ENCODE measurements around the gene KIAA0825. TPM values are rescaled to one million over a fixed set of nuclear protein-coding genes. Genes with fewer than 3 reads are reported as not detected.
A peak's percentile ranks its signal among the peaks of the same experiment; 100 is the strongest.

The KIAA0825 gene
- total RNA-seq, 1 donor from 2014 or later: 0.90 TPM

DNA sequence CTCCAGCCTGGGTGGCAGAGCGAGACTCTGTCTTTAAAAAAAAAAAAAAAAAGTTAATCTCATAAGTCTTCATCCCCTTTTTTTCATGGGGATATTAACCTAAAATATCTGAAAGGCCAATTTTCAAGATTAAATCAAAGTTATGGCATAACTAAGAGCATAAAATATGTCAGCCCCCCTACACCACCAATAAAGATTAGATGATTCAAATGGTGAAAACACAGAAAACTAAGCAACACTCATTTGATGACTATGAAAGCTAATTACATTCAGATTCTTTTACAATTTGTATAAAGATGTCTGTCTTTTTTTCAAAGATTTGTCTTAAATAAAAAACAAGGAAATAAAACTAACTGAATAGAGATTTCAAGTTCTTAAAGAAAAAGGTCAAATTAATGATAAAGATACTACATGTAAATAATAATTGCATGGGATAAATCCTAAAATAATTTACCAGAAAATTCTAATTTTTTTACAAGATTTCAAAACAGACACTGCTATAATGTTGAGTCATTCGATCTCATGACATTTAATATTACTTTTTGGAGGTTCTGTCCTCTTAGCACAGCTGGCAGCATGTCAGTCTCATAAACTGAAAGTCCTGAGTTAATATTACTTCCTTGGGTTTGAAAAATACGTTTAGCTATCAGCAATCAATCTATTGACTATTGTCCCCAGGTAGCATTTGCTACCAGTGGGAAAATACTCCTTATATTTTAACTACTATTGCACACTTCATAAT is 112.9 kb downstream of the KIAA0825 start:
- no peak for DNase-seq (ENCODE audit: low read depth in 2 of 2)

- no peak for DNase-seq (ENCODE audit: low read depth in 2 of 2)
These were observed 114.7 kb downstream of the KIAA0825 start for GRCh38 chr5:94503677-94504076.

DNA sequence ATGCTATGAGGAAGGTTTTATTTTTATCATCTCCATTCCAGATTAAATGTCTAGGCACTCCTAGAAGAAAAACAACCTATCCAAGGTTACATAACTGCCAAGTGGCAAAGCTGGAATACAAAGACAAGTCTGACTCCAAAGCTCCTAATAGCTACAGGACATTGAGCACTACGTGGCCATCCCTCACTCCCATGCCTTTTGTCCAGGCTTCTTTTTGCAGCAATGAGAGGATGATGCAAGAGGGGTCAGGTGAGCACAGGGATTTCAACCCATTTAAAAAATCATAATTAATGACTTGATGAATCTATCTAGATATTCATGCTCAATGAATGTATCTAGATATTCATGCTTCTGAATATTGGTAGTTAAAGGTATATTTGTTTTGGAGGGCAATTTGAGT is 117.0 kb downstream of the KIAA0825 start:
- DNase-seq (ENCODE audit: low read depth in 2 of 2): no peak

GRCh38 chr5:94499806-94500205 is 118.6 kb downstream of the KIAA0825 start:
- no peak for DNase-seq (ENCODE audit: low read depth in 2 of 2)

DNA sequence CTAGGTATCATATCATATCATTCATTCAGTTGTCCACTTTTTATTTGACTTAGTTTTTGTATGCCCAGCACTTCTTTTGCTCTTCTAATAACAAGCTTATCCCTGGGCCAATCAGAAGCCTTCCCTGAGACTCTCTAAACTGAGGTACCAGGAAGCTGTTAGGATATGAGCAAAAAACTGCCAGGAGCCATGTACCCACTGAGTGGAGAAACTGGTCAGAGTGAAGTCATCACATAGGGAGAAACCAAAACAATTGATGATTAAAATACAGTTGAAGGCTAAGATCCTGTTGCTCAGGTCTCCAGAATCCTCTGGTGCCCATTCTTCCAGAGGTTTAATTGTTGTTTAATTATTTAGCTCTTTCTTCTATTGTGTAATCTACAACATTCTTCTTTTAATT is 120.2 kb downstream of the KIAA0825 start:
- DNase-seq (ENCODE audit: low read depth in 2 of 2): no peak

DNA sequence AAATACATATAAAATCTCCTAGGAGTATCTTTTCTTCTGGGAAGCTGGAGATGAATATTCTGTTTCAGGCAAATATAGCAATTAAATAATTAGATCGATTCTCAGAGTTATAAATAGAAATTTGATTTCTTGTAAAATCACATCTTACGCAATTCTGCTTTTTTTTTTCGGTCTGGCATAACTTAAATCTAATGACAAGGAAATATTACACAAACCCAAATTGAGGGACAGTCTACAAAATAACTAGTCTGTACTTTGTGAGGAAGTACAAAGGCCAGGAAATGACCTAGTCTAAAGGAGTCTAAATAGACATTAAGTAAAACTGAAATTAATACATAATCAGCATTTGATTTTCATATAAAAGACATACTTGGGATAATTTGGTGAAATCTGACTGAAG is 133.3 kb downstream of the KIAA0825 start:
- no peak for DNase-seq (ENCODE audit: low read depth in 2 of 2)

DNA sequence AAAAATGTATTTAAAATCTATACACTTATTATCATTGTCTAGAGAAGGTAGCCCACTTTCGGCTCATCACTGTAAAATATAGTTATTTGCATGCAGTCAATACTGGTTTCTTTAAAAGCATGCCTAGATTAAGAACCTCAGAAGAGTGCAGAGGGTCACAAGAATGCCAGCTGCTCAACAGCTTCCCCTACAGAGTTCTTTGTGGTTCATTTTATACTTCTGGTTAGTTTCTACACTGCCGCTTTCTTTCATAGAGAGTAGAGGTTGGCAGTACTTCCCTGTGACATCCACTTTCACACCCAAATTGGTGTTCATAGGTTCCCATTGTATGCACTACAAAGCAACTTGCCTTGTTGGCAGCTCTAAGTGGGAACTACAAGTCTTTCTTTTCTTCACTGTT is 137.3 kb downstream of the KIAA0825 start:
- no peak for DNase-seq (ENCODE audit: low read depth in 2 of 2)

- no peak for DNase-seq (ENCODE audit: low read depth in 2 of 2)
These were observed 137.9 kb downstream of the KIAA0825 start for GRCh38 chr5:94480486-94480885.

GRCh38 chr5:94473936-94474335 is 144.5 kb downstream of the KIAA0825 start:
- no peak for DNase-seq (ENCODE audit: low read depth in 2 of 2)

DNA sequence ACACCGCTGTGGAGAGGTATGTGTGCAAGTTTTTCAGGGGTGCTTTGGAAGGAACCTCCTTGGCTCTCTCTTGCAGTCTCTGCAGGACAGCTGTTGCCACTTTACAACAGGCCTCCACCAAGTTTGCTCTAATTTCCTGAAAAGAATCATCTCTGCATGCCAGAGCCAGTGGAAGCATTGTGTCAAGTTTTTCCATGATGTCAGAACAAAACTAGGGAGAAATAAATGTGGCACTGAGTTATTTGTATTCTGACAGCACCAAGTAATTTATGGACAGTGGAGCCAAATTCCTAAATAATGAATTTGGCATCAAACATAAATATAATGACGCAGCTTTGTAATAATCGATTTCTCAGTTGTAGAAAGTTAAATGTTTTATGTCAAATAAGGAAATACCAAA is 146.9 kb downstream of the KIAA0825 start:
- peak in 1 of 2 donors; percentile 7 for DNase-seq (ENCODE audit: low read depth in 2 of 2)

DNA sequence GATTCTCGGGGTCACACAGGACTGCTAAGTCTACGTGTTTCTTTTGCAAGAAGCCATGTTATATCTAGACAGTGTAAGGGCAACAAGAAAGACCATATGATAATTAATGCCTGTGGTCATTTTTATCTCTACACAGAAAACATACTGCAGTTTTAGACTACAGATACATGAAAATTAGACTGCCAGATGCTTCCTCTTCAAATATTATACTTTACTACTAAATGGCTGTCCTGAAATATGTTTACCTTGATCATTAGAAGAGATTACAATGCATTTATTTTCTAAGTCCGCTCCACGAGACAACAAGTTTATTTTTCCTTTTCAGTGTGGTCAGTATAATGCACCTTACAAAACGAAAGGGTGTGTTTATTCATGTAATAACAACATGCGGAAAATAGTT is 147.6 kb downstream of the KIAA0825 start:
- DNase-seq (ENCODE audit: low read depth in 2 of 2): no peak

DNA sequence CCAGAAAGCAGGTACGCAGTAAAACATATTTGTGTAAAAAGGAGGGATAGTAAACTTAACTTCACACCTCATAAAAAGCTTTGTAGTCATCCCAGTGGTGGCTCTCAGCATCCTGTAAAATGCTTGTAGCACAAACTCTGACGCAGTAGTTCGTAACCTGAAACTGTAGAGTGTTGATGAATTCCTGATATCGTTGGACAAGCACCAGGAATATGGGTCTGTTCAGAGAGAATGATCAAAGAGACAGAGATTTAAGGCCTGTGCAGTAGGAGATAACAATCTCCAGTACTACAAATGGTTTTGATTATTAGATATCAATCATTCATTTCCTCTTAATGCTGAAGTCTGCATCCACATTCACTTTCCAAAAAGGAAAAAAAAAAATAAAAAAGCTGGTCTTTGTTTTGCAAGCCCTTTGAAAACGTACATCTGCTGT is 148.5 kb downstream of the KIAA0825 start:
- DNase-seq (ENCODE audit: low read depth in 2 of 2): no peak

- no peak for DNase-seq (ENCODE audit: low read depth in 2 of 2)
These were observed 150.2 kb downstream of the KIAA0825 start for GRCh38 chr5:94467954-94468930.

DNA sequence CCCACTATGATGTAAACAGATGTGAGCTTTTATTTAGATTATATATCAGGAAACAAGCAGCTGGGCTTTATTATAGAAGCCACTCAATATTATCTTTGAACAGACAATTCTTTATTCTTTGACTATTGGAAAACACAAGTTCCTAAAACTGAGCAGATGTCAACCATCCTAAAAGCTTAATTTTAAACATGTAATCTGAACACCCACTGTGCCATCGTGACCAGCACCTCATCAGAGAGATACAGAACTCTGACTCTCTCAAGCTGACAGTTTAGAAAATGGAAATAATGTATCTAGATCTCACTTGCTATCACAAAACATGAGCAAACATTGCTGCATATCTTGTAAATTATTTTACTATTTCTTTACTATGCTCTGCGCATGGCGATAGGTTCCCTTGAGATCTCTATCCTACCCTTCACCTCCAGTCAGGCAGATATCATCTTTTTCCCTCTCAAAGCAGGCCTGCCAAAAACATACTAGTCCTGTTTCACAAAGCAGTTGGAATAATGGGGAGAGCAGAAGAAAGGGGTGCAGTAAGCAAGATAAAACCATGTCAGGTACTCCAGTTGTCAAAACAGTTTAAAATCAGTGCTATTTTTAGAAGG is 151.0 kb downstream of the KIAA0825 start:
- DNase-seq (ENCODE audit: low read depth in 2 of 2): no peak

GRCh38 chr5:94463739-94464138 is 154.7 kb downstream of the KIAA0825 start:
- DNase-seq (ENCODE audit: low read depth in 2 of 2): no peak

GRCh38 chr5:94461131-94461530 is 157.3 kb downstream of the KIAA0825 start:
- DNase-seq (ENCODE audit: low read depth in 2 of 2): no peak

DNA sequence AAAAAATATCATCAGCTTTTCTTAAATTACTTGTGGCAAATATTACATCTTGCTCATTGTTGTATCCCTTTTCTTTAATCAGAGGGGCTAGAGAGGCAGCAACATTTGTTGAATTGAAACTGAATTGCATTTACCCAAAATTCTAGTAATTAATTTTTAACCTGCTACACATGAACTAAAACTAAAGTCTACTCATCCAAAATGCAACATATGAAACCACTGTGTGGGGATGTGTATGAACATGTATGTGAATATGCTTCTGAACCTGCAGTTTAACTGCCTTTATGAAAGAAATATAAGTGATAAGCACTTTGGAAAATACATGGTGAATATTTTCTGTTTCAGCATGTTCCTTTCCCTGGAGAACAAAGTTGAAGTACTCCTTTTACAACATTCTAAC is 158.5 kb downstream of the KIAA0825 start:
- DNase-seq (ENCODE audit: low read depth in 2 of 2): no peak

GRCh38 chr5:94457788-94458187 is 160.6 kb downstream of the KIAA0825 start:
- no peak for DNase-seq (ENCODE audit: low read depth in 2 of 2)

GRCh38 chr5:94445726-94446125 is 172.7 kb downstream of the KIAA0825 start:
- DNase-seq (ENCODE audit: low read depth in 2 of 2): no peak

- no peak for DNase-seq (ENCODE audit: low read depth in 2 of 2)
These were observed 175.4 kb downstream of the KIAA0825 start for GRCh38 chr5:94442991-94443390.

GRCh38 chr5:94442076-94442475 is 176.3 kb downstream of the KIAA0825 start:
- DNase-seq (ENCODE audit: low read depth in 2 of 2): no peak

- no peak for DNase-seq (ENCODE audit: low read depth in 2 of 2)
These were observed 178.4 kb downstream of the KIAA0825 start for GRCh38 chr5:94440015-94440414.

Measured in dermis microvascular lymphatic vessel endothelial cell (primary cell).